Neural progenitor cell (in vitro differentiated cells): ENCODE results near the gene ARHGAP31. TPM values are rescaled to one million over a fixed set of nuclear protein-coding genes. Genes with fewer than 3 reads are reported as not detected.

Experiments used
- DNase-seq: peaks from one replicate; pipeline ENCODE4 v3.0.0-alpha.2; 2016; ENCODE audit warnings: low spot score
- H2AFZ ChIP-seq: fragments of 200-600 bp; sonication (generic); replicated peaks from 2 replicates; pipeline ENCODE4 v1.6.1; 2016; ENCODE audit warnings: antibody characterized with exemption
- H3F3A ChIP-seq: fragments of 200-600 bp; sonication (generic); 2 replicates; pipeline ENCODE4 v1.6.1; 2016; ENCODE audit warnings: antibody characterized with exemption, low read depth
- H3K27ac ChIP-seq: fragments of 200-600 bp; sonication (generic); 2 replicates; pipeline ENCODE4 v1.5.1; 2016; ENCODE audit warnings: mild to moderate bottlenecking
- H3K27me3 ChIP-seq: fragments of 200-600 bp; sonication (generic); 2 replicates; pipeline ENCODE4 v1.6.1; 2016; ENCODE audit warnings: mild to moderate bottlenecking, moderate library complexity
- H3K36me3 ChIP-seq: fragments of 200-600 bp; sonication (generic); 2 replicates; pipeline ENCODE4 v1.5.1; 2016
- H3K4me1 ChIP-seq: fragments of 200-600 bp; sonication (generic); 2 replicates; pipeline ENCODE4 v1.6.1; 2016; ENCODE audit warnings: mixed run types
- H3K4me2 ChIP-seq: fragments of 200-600 bp; sonication (generic); 2 replicates; pipeline ENCODE4 v1.6.1; 2016
- H3K4me3 ChIP-seq: fragments of 200-600 bp; sonication (generic); 2 replicates; pipeline ENCODE4 v1.5.1; 2016
- H3K79me2 ChIP-seq: fragments of 200-600 bp; sonication (generic); 2 replicates; pipeline ENCODE4 v1.6.1; 2016; ENCODE audit warnings: low read depth
- H3K9ac ChIP-seq: fragments of 200-600 bp; sonication (generic); 2 replicates; pipeline ENCODE4 v1.6.1; 2016
- H3K9me3 ChIP-seq: fragments of 200-600 bp; sonication (generic); 2 replicates; pipeline ENCODE4 v1.5.1; 2016; ENCODE audit warnings: low read depth
- H4K20me1 ChIP-seq: fragments of 200-600 bp; sonication (generic); 2 replicates; pipeline ENCODE4 v1.6.1; 2016; ENCODE audit warnings: low read depth
- H3K27ac Mint-ChIP-seq: 3 replicates; pipeline ENCODE4 v1.8.0; 2021; ENCODE audit warnings: mixed read lengths
- H3K27me3 Mint-ChIP-seq: 2 replicates; pipeline ENCODE4 v1.8.0; 2022; ENCODE audit warnings: low read depth, mild to moderate bottlenecking, inconsistent platforms, moderate library complexity, mixed read lengths; ENCODE audit not compliant: insufficient read depth
- H3K36me3 Mint-ChIP-seq: 3 replicates; pipeline ENCODE4 v1.8.0; 2021; ENCODE audit warnings: mixed read lengths
- H3K4me1 Mint-ChIP-seq: 3 replicates; pipeline ENCODE4 v1.8.0; 2021; ENCODE audit warnings: mixed read lengths
- H3K4me3 Mint-ChIP-seq: 3 replicates; pipeline ENCODE4 v1.8.0; 2021; ENCODE audit warnings: mild to moderate bottlenecking, moderate library complexity, mixed read lengths
- H3K9me3 Mint-ChIP-seq: 3 replicates; pipeline ENCODE4 v1.8.0; 2020; ENCODE audit warnings: mixed read lengths
- EZH2 ChIP-seq: fragments of 200-600 bp; sonication (generic); IDR thresholded peaks from 2 replicates; pipeline ENCODE4 v1.6.1; 2017; ENCODE audit warnings: antibody characterized with exemption, mild to moderate bottlenecking, moderate library complexity
- EZH2phosphoT487 ChIP-seq: fragments of 200-600 bp; sonication (generic); IDR thresholded peaks from 2 replicates; pipeline ENCODE4 v1.6.1; 2017; ENCODE audit warnings: antibody characterized with exemption
- total RNA-seq: library from RNA; depleted of rRNA; stranded (reverse); fragments of >200 nt; gene quantifications from 2 replicates; pipeline ENCODE4 v1.2.3, GENCODE V29; 2015; ENCODE audit warnings: low replicate concordance
- TF ChIP-seq, protein P1 (sequence below): fragments of 200-600 bp; sonication (generic); IDR thresholded peaks from 2 replicates; pipeline ENCODE4 v1.5.1; 2017; ENCODE audit warnings: antibody characterized with exemption, mild to moderate bottlenecking

ARHGAP31 gene
- total RNA-seq, 1 donor from 2014 or later, result 0.13 TPM

DNA sequence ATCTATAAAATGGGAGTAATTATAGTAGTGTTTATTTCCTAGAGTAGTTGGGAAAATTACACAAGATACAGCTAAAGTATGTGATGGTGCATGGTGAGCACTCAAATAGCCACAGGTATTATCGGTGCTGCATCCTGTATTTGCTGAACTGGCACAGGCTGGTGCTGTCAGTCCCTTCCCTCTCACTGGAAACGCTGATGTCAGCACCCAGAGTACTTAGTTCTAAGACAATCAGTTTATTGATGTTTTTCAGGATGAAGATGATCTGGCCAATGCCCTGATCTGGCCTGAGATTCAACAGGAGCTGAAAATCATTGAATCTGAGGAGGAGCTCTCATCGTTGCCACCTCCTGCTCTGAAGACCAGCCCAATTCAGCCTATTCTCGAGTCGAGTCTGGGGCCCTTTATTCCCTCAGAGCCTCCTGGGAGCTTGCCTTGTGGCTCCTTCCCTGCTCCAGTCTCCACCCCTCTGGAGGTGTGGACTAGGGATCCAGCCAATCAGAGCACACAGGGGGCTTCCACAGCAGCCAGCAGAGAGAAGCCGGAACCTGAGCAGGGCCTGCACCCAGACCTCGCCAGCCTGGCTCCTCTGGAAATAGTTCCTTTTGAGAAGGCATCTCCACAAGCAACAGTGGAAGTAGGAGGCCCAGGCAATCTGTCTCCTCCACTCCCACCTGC is 119.6 kb downstream of the ARHGAP31 start:
- Histone ChIP-seq H3F3A (no peaks in the 10 kb centered on the region), H4K20me1 (no peaks in the 10 kb centered on the region), H3K27ac (no peak overlapping the region), H3K4me2 (no peak overlapping the region), H3K9me3 (no peaks in the 10 kb centered on the region), H3K9ac (no peak overlapping the region), H2AFZ (no peak overlapping the region), H3K4me3 (no peak overlapping the region), H3K36me3 (no peaks in the 10 kb centered on the region), H3K4me1 (no peaks in the 10 kb centered on the region), H3K27me3 (no peaks in the 10 kb centered on the region), H3K79me2 (no peaks in the 10 kb centered on the region)
- no peak for DNase-seq
- Mint-ChIP-seq H3K27ac (no peak overlapping the region), H3K9me3 (no peaks in the 10 kb centered on the region), H3K4me1 (no peaks in the 10 kb centered on the region), H3K27me3 (peaks cover 2% of the 10 kb centered on the region), H3K4me3 (no peak overlapping the region), H3K36me3 (peaks cover 7% of the 10 kb centered on the region)
- TF ChIP-seq EZH2 (no peak), EZH2phosphoT487 (no peak)
- TF ChIP-seq, protein P1, sequence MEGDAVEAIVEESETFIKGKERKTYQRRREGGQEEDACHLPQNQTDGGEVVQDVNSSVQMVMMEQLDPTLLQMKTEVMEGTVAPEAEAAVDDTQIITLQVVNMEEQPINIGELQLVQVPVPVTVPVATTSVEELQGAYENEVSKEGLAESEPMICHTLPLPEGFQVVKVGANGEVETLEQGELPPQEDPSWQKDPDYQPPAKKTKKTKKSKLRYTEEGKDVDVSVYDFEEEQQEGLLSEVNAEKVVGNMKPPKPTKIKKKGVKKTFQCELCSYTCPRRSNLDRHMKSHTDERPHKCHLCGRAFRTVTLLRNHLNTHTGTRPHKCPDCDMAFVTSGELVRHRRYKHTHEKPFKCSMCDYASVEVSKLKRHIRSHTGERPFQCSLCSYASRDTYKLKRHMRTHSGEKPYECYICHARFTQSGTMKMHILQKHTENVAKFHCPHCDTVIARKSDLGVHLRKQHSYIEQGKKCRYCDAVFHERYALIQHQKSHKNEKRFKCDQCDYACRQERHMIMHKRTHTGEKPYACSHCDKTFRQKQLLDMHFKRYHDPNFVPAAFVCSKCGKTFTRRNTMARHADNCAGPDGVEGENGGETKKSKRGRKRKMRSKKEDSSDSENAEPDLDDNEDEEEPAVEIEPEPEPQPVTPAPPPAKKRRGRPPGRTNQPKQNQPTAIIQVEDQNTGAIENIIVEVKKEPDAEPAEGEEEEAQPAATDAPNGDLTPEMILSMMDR, result no peak

DNA sequence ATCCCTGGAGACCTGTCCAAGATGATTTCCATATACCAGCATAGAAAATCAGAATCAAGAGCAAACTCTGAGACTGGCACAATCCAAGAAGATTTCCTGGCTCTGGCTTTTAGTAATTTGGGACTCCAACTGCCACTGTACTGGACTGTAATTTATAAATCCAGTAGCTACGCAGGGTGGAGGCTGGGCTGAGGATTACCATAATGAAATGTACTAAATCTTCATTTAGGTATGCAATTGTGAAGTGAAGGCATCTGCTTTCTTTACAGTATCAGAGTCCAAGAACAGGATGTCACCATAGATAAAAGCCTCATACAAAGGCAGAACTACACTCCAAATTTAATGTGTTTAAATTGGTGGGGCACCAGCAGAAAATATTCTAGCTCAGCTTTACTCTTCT is 122.7 kb downstream of the ARHGAP31 start:
- H3K27ac Mint-ChIP-seq, result no peak overlapping the region
- H3K9me3 Mint-ChIP-seq, result no peaks in the 10 kb centered on the region
- H3K4me3 Mint-ChIP-seq, result no peak overlapping the region
- Histone ChIP-seq H3K4me3 (no peak overlapping the region), H3F3A (no peaks in the 10 kb centered on the region), H2AFZ (no peak overlapping the region), H3K4me2 (no peak overlapping the region), H3K9me3 (no peaks in the 10 kb centered on the region), H3K36me3 (no peaks in the 10 kb centered on the region), H3K27me3 (no peaks in the 10 kb centered on the region), H3K27ac (no peak overlapping the region), H3K4me1 (no peaks in the 10 kb centered on the region), H3K79me2 (no peaks in the 10 kb centered on the region), H3K9ac (no peak overlapping the region), H4K20me1 (no peaks in the 10 kb centered on the region)
- H3K4me1 Mint-ChIP-seq, result no peaks in the 10 kb centered on the region
- H3K27me3 Mint-ChIP-seq, result no peaks in the 10 kb centered on the region
- TF ChIP-seq EZH2, result no peak
- no peak for TF ChIP-seq EZH2phosphoT487
- TF ChIP-seq, protein P1, result no peak
- no peak for DNase-seq
- peaks cover 2% of the 10 kb centered on the region for H3K36me3 Mint-ChIP-seq

DNA sequence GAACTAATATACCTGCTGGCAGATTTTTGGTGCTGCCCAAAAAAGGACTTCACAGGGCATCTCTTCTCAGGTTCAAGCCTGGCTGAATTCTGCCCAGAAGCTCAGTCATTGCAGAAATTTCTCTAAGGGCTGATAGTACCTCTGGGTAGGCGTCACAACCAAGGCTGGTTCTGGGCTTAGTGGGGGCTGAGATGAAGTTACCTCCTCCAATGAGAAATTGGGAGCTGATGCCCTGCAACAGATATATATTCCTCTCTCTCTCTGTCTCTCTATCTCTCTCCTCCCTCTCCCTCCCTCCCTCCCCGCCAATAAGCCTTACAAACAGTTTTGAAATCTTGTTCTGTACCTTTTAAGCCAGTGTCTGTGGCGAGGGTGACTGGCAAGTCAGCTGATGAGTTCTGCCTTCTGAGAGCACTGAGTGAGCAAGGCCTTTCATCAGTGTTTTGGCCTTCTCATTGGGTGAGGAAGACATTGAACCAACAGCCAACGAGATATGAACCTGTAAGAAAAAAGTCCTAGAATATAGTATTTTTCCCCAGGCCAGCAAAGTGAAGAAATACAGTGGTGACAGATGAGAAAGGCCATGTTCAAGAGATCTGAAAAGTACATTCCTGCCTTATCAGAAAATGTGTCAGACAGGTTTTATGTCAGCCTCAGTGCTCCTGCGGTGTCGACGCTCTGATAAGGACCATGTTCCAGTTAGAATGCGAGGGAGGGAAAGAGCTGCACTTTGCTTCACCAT is 123.8 kb downstream of the ARHGAP31 start:
- Histone ChIP-seq H4K20me1 (no peaks in the 10 kb centered on the region), H3K9ac (no peak overlapping the region), H3K9me3 (no peaks in the 10 kb centered on the region), H3K4me2 (no peak overlapping the region), H3K36me3 (no peaks in the 10 kb centered on the region), H2AFZ (no peak overlapping the region), H3K4me3 (no peak overlapping the region), H3K27me3 (no peaks in the 10 kb centered on the region), H3F3A (no peaks in the 10 kb centered on the region), H3K27ac (no peak overlapping the region), H3K79me2 (no peaks in the 10 kb centered on the region), H3K4me1 (no peaks in the 10 kb centered on the region)
- TF ChIP-seq EZH2phosphoT487, result no peak
- TF ChIP-seq, protein P1, result no peak
- H3K4me1 Mint-ChIP-seq, result no peaks in the 10 kb centered on the region
- DNase-seq, result no peak
- H3K27ac Mint-ChIP-seq, result no peak overlapping the region
- no peaks in the 10 kb centered on the region for H3K9me3 Mint-ChIP-seq
- no peak overlapping the region for H3K4me3 Mint-ChIP-seq
- no peaks in the 10 kb centered on the region for H3K27me3 Mint-ChIP-seq
- H3K36me3 Mint-ChIP-seq, result peaks cover 1% of the 10 kb centered on the region
